Spleen (tissue), 7 donors: ENCODE measurements around the gene C15orf40.

Experiments used
- POLR2A ChIP-seq, 3 donors: fragments of 450-650 bp; IDR thresholded peaks; one replicate each; pipeline ENCODE4 v1.5.1; 2017; ENCODE audit warnings: antibody characterized with exemption in 3 of 3, mild to moderate bottlenecking in 1 of 3
- POLR2AphosphoS5 ChIP-seq, 3 donors: sonication (generic); formaldehyde crosslinking; IDR thresholded peaks; one replicate each; pipeline ENCODE4 v1.5.1; 2017; ENCODE audit warnings: antibody characterized with exemption in 3 of 3
- TF ChIP-seq, protein P1 (sequence below), 11 experiments: fragments of 200-600 bp in 7 of 11; fragments of 450-650 bp in 4 of 11; sonication (generic) in 4 of 11; IDR thresholded peaks in 8 of 11; conservative IDR thresholded peaks in 3 of 11; 1 replicate in 7 of 11; 2 replicates in 4 of 11; pipeline versions ENCODE4 v1.4.0 to v1.8.0; 2016 to 2021; ENCODE audit warnings: antibody characterized with exemption in 11 of 11, inconsistent platforms in 4 of 11, mild to moderate bottlenecking in 1 of 11
- donor health status: DM: no; HTN: no; CAD: no; lungs with moderate emphysema.
- donor health status: DM: no; HTN: no; CAD: no.
- donor health status: DM: no; HTN: no; CAD: no.

DNA sequence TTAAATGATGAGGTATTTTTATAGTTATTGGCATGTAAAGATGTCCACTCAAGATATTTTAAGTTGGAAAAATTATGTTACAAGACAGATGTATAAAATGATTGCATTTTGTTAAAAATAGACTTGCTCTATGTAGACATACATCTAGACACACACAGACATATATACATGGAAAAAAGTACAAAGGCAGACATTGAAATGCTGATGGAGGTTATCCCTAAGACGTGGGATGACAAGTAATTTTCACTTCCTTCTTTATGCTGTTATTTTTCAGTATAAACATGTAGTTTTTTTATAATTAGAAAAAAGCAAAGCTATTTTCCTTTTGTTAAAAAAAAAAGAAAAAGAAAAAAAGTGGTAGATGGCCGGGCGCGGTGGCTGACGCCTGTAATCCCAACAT is 66.1 kb downstream of the C15orf40 start:
- TF ChIP-seq, protein P1, sequence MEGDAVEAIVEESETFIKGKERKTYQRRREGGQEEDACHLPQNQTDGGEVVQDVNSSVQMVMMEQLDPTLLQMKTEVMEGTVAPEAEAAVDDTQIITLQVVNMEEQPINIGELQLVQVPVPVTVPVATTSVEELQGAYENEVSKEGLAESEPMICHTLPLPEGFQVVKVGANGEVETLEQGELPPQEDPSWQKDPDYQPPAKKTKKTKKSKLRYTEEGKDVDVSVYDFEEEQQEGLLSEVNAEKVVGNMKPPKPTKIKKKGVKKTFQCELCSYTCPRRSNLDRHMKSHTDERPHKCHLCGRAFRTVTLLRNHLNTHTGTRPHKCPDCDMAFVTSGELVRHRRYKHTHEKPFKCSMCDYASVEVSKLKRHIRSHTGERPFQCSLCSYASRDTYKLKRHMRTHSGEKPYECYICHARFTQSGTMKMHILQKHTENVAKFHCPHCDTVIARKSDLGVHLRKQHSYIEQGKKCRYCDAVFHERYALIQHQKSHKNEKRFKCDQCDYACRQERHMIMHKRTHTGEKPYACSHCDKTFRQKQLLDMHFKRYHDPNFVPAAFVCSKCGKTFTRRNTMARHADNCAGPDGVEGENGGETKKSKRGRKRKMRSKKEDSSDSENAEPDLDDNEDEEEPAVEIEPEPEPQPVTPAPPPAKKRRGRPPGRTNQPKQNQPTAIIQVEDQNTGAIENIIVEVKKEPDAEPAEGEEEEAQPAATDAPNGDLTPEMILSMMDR (IDR thresholded peaks at IDR 0.05 in 8 of 11, conservative IDR thresholded peaks at IDR 0.05 in 3 of 11): no peak
- TF ChIP-seq POLR2A (IDR thresholded peaks at IDR 0.05) (no peak), POLR2AphosphoS5 (IDR thresholded peaks at IDR 0.05) (no peak)
